Hepatocyte (in vitro differentiated cells): ENCODE measurements around the gene IMMT. TPM values are rescaled to one million over a fixed set of nuclear protein-coding genes. Genes with fewer than 3 reads are reported as not detected.

Source experiments
- DNase-seq: peaks from one replicate; pipeline ENCODE4 v3.0.0-alpha.2; 2016; ENCODE audit warnings: low spot score
- H2AFZ ChIP-seq: fragments of 200-600 bp; sonication (generic); 2 replicates; pipeline ENCODE4 v1.6.0; 2016; ENCODE audit warnings: antibody characterized with exemption, mild to moderate bottlenecking
- H3K27ac ChIP-seq: fragments of 200-600 bp; sonication (generic); 2 replicates; pipeline ENCODE4 v1.5.1; 2016; ENCODE audit warnings: mild to moderate bottlenecking
- H3K27me3 ChIP-seq: fragments of 200-600 bp; sonication (generic); 2 replicates; pipeline ENCODE4 v1.6.1; 2016
- H3K36me3 ChIP-seq: fragments of 200-600 bp; sonication (generic); replicated peaks from 2 replicates; pipeline ENCODE4 v1.5.1; 2016; ENCODE audit warnings: low read depth; ENCODE audit not compliant: insufficient read depth
- H3K4me1 ChIP-seq: fragments of 200-600 bp; sonication (generic); 2 replicates; pipeline ENCODE4 v1.5.1; 2016; ENCODE audit warnings: mild to moderate bottlenecking, moderate library complexity; ENCODE audit not compliant: insufficient read depth
- H3K4me2 ChIP-seq: fragments of 200-600 bp; sonication (generic); 2 replicates; pipeline ENCODE4 v1.6.0; 2016
- H3K4me3 ChIP-seq: fragments of 200-600 bp; sonication (generic); 2 replicates; pipeline ENCODE4 v1.5.1; 2016; ENCODE audit warnings: mild to moderate bottlenecking
- H3K79me2 ChIP-seq: fragments of 200-600 bp; sonication (generic); 2 replicates; pipeline ENCODE4 v1.6.0; 2017; ENCODE audit warnings: mild to moderate bottlenecking
- H3K9me2 ChIP-seq: fragments of 200-600 bp; sonication (generic); replicated peaks from 2 replicates; pipeline ENCODE4 v1.6.0; 2017; ENCODE audit warnings: mild to moderate bottlenecking; ENCODE audit not compliant: insufficient read depth
- H3K9me3 ChIP-seq: fragments of 200-600 bp; sonication (generic); 2 replicates; pipeline ENCODE4 v1.5.1; 2016; ENCODE audit warnings: low read depth, mild to moderate bottlenecking
- H4K20me1 ChIP-seq: fragments of 200-600 bp; sonication (generic); 2 replicates; pipeline ENCODE4 v1.6.0; 2016; ENCODE audit warnings: mild to moderate bottlenecking; ENCODE audit not compliant: insufficient read depth, poor library complexity, severe bottlenecking
- EZH2 ChIP-seq: fragments of 200-600 bp; sonication (generic); IDR thresholded peaks from 2 replicates; pipeline ENCODE4 v1.6.1; 2016; ENCODE audit warnings: antibody characterized with exemption, mild to moderate bottlenecking, borderline replicate concordance
- EZH2phosphoT487 ChIP-seq: fragments of 200-600 bp; sonication (generic); IDR thresholded peaks from one replicate; pipeline ENCODE4 v1.6.1; 2018; ENCODE audit warnings: antibody characterized with exemption, mild to moderate bottlenecking, low read depth, moderate library complexity; ENCODE audit not compliant: unreplicated experiment, severe bottlenecking
- WGBS: methylation state at CpG from one replicate; pipeline ENCODE4 v1.1.6; 2016; ENCODE audit warnings: low lambda C conversion rate; ENCODE audit errors: missing lambda C conversion rate; 5-methylcytosine and 5-hydroxymethylcytosine counted together
- polyA plus RNA-seq: library from polyadenylated mRNA; unstranded; fragments of >200 nt; fragmentation: Nextera tagmentation; extraction: Ambion mirVana; gene quantifications from 2 replicates; pipeline ENCODE4 v1.2.1, GENCODE V29; 2016
- total RNA-seq: library from RNA; depleted of rRNA; stranded (reverse); fragments of >200 nt; gene quantifications from 2 replicates; pipeline ENCODE4 v1.2.3, GENCODE V29; 2014
- TF ChIP-seq, protein P1 (sequence below): fragments of 200-600 bp; sonication (generic); IDR thresholded peaks from 2 replicates; pipeline ENCODE4 v1.5.1; 2016; ENCODE audit warnings: antibody characterized with exemption, mild to moderate bottlenecking; ENCODE audit not compliant: poor library complexity

The IMMT gene
- total and polyA plus RNA-seq, 2 experiments from 2014 or later = 60.1 to 67.9 TPM

GRCh38 chr2:86171295-86171694, 24.0 kb downstream of the IMMT start:
- Histone ChIP-seq H3K4me1 (peaks cover 12% of the 10 kb centered on the region), H3K4me3 (no peak overlapping the region), H4K20me1 (no peaks in the 10 kb centered on the region), H3K4me2 (no peak overlapping the region), H3K27ac (no peak overlapping the region), H3K79me2 (peaks cover 5% of the 10 kb centered on the region), H3K27me3 (no peaks in the 10 kb centered on the region), H2AFZ (no peak overlapping the region), H3K9me3 (no peaks in the 10 kb centered on the region), H3K36me3 (no peaks in the 10 kb centered on the region), H3K9me2 (no peaks in the 10 kb centered on the region)
- TF ChIP-seq, protein P1, sequence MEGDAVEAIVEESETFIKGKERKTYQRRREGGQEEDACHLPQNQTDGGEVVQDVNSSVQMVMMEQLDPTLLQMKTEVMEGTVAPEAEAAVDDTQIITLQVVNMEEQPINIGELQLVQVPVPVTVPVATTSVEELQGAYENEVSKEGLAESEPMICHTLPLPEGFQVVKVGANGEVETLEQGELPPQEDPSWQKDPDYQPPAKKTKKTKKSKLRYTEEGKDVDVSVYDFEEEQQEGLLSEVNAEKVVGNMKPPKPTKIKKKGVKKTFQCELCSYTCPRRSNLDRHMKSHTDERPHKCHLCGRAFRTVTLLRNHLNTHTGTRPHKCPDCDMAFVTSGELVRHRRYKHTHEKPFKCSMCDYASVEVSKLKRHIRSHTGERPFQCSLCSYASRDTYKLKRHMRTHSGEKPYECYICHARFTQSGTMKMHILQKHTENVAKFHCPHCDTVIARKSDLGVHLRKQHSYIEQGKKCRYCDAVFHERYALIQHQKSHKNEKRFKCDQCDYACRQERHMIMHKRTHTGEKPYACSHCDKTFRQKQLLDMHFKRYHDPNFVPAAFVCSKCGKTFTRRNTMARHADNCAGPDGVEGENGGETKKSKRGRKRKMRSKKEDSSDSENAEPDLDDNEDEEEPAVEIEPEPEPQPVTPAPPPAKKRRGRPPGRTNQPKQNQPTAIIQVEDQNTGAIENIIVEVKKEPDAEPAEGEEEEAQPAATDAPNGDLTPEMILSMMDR = no peak
- no peak for TF ChIP-seq EZH2phosphoT487
- WGBS = 91% methylated on average over 3 of the region's 3 CpGs
- no peak for DNase-seq

GRCh38 chr2:86170449-86170848, 24.8 kb downstream of the IMMT start:
- Histone ChIP-seq H3K4me3 (no peak overlapping the region), H3K9me3 (no peaks in the 10 kb centered on the region), H4K20me1 (no peaks in the 10 kb centered on the region), H3K9me2 (no peaks in the 10 kb centered on the region), H2AFZ (no peak overlapping the region), H3K36me3 (no peaks in the 10 kb centered on the region), H3K4me1 (peaks cover 6% of the 10 kb centered on the region), H3K79me2 (no peaks in the 10 kb centered on the region), H3K4me2 (no peak overlapping the region), H3K27ac (no peak overlapping the region), H3K27me3 (no peaks in the 10 kb centered on the region)
- TF ChIP-seq EZH2 = no peak
- no peak for TF ChIP-seq EZH2phosphoT487
- no peak for DNase-seq
- 97% methylated on average over 4 of the region's 4 CpGs for WGBS

GRCh38 chr2:86160156-86160952, 34.9 kb downstream of the IMMT start:
- Histone ChIP-seq H4K20me1 (no peaks in the 10 kb centered on the region), H3K79me2 (no peaks in the 10 kb centered on the region), H3K4me2 (no peak overlapping the region), H3K36me3 (no peaks in the 10 kb centered on the region), H3K9me2 (no peaks in the 10 kb centered on the region), H3K27ac (no peak overlapping the region), H2AFZ (no peak overlapping the region), H3K27me3 (no peaks in the 10 kb centered on the region), H3K4me1 (no peaks in the 10 kb centered on the region), H3K4me3 (no peak overlapping the region), H3K9me3 (no peaks in the 10 kb centered on the region)
- TF ChIP-seq EZH2 (no peak), EZH2phosphoT487 (no peak)
- TF ChIP-seq, protein P1 = no peak
- peak; percentile 6 for DNase-seq
- WGBS = 95% methylated on average over 6 of the region's 6 CpGs

DNA sequence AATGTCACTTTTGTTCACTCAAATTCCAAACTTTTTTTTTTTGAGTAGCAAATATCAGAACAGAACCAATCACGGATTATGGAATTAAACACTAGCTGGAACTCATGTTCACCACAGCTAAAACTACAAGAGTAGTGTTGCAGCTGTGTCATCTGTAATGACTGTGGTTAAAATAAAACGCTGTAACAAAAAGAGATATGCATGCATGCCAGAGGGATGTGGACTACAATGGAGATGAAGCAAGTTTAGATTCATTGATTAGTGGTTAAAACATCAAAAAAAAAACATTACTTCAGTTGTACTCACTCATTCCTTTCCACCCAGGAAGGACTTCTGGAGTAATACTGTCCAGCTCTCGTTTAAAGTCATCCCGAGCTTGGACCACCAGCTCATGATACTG, 37.0 kb downstream of the IMMT start:
- Histone ChIP-seq H4K20me1 (no peaks in the 10 kb centered on the region), H3K27me3 (no peaks in the 10 kb centered on the region), H3K4me3 (no peak overlapping the region), H3K27ac (no peak overlapping the region), H3K9me3 (no peaks in the 10 kb centered on the region), H3K4me1 (no peaks in the 10 kb centered on the region), H3K9me2 (no peaks in the 10 kb centered on the region), H3K4me2 (no peak overlapping the region), H3K79me2 (no peaks in the 10 kb centered on the region), H2AFZ (no peak overlapping the region), H3K36me3 (no peaks in the 10 kb centered on the region)
- DNase-seq = no peak
- TF ChIP-seq, protein P1 = no peak
- TF ChIP-seq EZH2phosphoT487 (no peak), EZH2 (no peak)
- over 99% methylated on average over 4 of the region's 4 CpGs for WGBS
